Measurements from ENCODE around the gene ZG16B.

DNA sequence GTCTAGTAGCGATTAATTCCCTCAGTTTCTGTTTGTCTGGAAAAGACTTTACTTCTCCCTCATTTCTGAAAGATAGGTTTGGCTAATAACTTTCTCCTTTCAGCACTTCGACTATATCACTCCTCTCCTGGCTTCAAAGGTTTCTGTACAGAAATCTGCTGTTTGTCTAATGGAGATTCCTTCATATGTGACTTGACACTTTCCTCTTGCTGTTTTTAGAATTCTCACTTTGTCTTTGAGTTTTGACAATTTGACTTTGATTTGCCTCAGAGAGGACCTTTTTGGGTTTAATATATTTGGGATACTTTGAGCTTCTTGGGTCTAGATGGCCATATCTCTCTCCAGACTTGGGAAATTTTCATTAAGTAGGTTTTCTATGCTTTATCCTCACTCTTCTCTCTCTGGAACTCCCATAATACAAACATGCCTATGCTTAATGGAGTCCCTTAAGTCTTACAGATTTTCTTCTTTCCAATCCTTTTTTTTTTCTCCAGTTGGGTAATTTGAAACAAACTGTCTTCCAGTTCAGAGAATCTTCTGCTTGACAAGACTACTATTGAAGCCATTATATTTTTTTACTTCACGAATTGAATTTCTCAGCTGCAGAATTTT is 20.8 kb upstream of the ZG16B start:
- TF ChIP-seq, protein P1, sequence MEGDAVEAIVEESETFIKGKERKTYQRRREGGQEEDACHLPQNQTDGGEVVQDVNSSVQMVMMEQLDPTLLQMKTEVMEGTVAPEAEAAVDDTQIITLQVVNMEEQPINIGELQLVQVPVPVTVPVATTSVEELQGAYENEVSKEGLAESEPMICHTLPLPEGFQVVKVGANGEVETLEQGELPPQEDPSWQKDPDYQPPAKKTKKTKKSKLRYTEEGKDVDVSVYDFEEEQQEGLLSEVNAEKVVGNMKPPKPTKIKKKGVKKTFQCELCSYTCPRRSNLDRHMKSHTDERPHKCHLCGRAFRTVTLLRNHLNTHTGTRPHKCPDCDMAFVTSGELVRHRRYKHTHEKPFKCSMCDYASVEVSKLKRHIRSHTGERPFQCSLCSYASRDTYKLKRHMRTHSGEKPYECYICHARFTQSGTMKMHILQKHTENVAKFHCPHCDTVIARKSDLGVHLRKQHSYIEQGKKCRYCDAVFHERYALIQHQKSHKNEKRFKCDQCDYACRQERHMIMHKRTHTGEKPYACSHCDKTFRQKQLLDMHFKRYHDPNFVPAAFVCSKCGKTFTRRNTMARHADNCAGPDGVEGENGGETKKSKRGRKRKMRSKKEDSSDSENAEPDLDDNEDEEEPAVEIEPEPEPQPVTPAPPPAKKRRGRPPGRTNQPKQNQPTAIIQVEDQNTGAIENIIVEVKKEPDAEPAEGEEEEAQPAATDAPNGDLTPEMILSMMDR (IDR thresholded peaks at IDR 0.05 in 8 of 11, conservative IDR thresholded peaks at IDR 0.05 in 3 of 11) = no peak
- TF ChIP-seq POLR2A (IDR thresholded peaks at IDR 0.05) = no peak

All from spleen (tissue), 7 donors.